Activated T-helper 1 cell treated with anti-CD3 and anti-CD28 coated beads, Interleukin-2, amount 50 U/mL, for 16 hours (primary cell): ENCODE measurements around the gene FARSB.
"Not testable (repeated sequence)": the region's sequence is repeated elsewhere in the genome, so short reads cannot be mapped to it uniquely, and the experiment has no call there.

Source experiments
- DNase-seq, 2 donors: peaks; one replicate each; pipeline ENCODE4 v3.0.0-alpha.2; 2020; ENCODE audit warnings: low read depth in 1 of 2, low spot score in 1 of 2

The FARSB gene

GRCh38 chr2:222655787-222656525, at the start of gene FARSB:
TSS of gene FARSB (minus strand) at chr2:222656092. CDS start at chr2:222656073, 19 bp downstream.
- DNase-seq, result peak; percentile 81 to 86

- no peak for DNase-seq
These were observed 48.0 kb upstream of the FARSB start for GRCh38 chr2:222703886-222704285.

DNA sequence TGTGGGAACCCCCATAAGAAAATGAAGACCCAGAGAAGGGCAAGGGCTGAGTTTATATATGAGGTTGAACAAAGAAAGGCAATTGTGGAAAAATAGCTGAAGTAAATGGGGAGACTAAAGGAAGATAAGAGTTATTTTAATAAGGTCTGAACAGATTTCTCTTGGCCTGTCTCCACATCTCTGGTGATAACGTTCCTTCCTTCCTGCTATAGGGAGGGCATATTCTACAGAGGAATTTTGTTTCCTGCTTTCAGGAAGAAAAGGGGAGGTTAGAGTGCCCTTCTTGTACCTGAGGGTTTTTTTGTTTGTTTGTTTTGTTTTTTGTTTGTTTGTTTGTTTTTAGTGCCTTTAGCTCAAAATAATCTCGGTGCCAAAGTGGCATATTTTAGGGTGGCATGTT, 47.2 kb upstream of the FARSB start:
- no peak for DNase-seq

GRCh38 chr2:222701721-222702131, 45.8 kb upstream of the FARSB start:
- no peak for DNase-seq

DNA sequence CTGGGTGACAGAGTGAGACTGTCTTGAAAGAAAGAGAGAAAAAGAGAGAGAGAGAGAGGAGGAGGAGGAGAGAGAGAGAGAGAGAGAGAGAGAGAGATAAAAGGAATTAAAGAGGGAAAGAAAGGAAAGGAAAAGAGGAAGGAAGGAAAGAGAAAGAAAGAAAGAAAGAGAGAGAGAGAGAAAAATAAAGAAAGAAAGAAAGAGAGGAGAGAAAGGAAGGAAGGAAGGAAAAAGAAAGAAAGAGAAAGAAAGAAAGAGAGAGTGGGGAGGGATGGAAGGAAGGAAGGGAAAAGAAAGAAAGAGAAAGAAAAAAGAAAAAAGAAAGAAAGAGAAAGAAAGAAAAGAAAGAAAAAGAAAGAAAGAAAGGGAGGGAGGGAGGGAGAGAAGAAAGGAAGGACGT, 45.3 kb upstream of the FARSB start:
- no peak for DNase-seq

GRCh38 chr2:222698276-222698675, 42.4 kb upstream of the FARSB start:
- DNase-seq, result no peak

- DNase-seq, result no peak
These were observed 37.9 kb upstream of the FARSB start for GRCh38 chr2:222693837-222694236.

- not testable (repeated sequence) for DNase-seq
These were observed 37.5 kb upstream of the FARSB start for GRCh38 chr2:222693413-222693812.

- DNase-seq, result peak; percentile 33 to 47
These were observed 34.8 kb upstream of the FARSB start for GRCh38 chr2:222690564-222691200.

- no peak for DNase-seq
These were observed 33.4 kb upstream of the FARSB start for GRCh38 chr2:222689322-222689721.

- no peak for DNase-seq
These were observed 33.0 kb upstream of the FARSB start for GRCh38 chr2:222688917-222689316.

DNA sequence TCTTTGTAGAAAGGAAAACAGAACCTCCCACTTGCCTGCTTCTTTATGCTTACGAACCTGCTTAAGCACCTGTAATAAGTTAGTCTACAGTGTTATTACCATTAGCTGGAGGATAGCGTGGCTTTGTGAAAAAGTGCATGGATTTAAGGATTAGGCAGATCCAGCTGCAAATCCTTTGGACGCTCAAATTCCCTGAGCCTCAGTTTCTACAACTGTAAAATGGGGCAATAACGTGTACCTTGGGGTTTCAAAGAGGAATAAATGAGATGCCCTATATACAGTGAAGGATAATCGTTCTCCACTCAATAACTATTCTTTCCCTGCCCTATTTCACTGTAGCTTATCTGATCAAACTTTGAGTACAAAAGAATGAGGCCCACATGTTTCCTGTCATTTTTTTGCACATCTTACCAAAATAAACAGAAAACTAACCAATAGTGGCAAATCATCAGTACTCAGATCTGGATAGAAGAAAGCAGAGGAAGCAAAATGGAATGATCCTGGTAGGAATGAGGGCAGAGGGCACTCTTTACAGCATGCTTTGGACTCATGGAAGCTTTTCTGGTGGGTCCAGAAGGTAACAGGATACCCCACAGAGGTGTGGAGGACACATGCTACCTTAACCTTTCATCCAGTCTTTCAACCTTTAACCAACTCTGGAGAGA, 30.3 kb upstream of the FARSB start:
- no peak for DNase-seq

- no peak for DNase-seq
These were observed 27.9 kb upstream of the FARSB start for GRCh38 chr2:222683805-222684204.

- DNase-seq, result no peak
These were observed 22.1 kb upstream of the FARSB start for GRCh38 chr2:222677981-222678380.

DNA sequence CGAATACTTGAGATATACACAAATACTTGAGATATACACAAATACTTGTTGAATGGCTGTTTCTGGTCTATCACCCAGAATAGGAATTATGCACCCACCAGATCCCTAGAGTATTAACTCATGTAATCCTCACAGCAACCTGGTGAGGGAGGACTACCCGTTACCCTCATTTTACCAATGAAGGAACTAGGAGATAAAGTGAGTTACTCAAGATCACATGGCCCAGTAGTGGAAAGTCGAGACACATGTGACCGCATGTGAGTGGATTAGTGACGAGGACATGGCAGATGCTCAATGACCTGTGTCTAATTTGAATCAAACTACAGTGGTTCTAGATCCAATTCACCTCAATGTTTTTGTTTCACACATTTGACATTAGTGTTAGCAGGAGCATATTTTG, 18.0 kb upstream of the FARSB start:
- DNase-seq, result no peak

GRCh38 chr2:222673273-222673672, 17.4 kb upstream of the FARSB start:
- DNase-seq, result no peak

- DNase-seq, result no peak
These were observed 16.1 kb upstream of the FARSB start for GRCh38 chr2:222672068-222672401.

GRCh38 chr2:222671259-222672067, 15.6 kb upstream of the FARSB start, which contains the start of gene MOGAT1:
TSS of gene MOGAT1 (plus strand) at chr2:222671658. CDS start at chr2:222671786, 128 bp downstream.
- DNase-seq, result no peak

- no peak for DNase-seq
These were observed 14.5 kb upstream of the FARSB start for GRCh38 chr2:222670191-222671038.

- DNase-seq, result no peak
These were observed 13.5 kb upstream of the FARSB start for GRCh38 chr2:222669353-222669752.
